ENCODE results near the gene NUP93.
"Not testable (repeated sequence)": the region's sequence is repeated elsewhere in the genome, so short reads cannot be mapped to it uniquely, and the experiment has no call there.

The NUP93 gene

DNA sequence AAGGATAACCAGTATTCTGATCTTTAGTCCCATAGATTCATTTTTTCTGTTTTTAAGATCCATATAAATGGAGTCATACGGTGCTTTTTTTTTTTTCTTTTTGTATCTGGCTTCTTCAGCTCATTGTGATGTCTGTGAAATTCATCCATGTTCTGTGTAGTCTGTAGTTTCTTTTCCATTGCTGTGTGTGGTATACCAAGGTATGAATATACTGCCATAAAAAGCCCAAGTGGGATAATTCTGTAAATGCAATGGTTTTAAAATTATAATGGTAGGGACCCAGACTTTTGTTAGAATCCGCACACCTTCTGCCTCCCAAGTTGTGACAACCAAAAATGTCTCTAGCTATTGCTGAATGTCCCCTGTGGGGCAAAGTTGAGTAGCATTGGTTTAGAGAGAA, 7.6 kb downstream of the NUP93 start:
- Histone ChIP-seq H3K36me3 (ENCODE audit: control insufficient read depth in 2 of 2, insufficient read depth in 1 of 2, low read length in 2 of 2) (no peaks in the 10 kb centered on the region), H3K4me1 (ENCODE audit: control insufficient read depth, insufficient read depth, low read length) (peaks cover 6% of the 10 kb centered on the region), H3K4me3 (ENCODE audit: low read depth, low read length) (no peak overlapping the region), H3K27ac (ENCODE audit: extremely low read depth, low read depth, low read length) (no peak overlapping the region), H3K9me3 (ENCODE audit: control insufficient read depth, insufficient read depth, low read depth, low read length) (no peaks in the 10 kb centered on the region)
- TF ChIP-seq KLF9 (tag by site-specific recombination; IDR thresholded peaks at IDR 0.05; ENCODE audit: low read depth) (no peak), ZNF530 (tag by site-specific recombination; IDR thresholded peaks at IDR 0.05; ENCODE audit: low read depth) (no peak), ZNF660 (tag by site-specific recombination; IDR thresholded peaks at IDR 0.05) (no peak), KLF8 (tag by site-specific recombination; IDR thresholded peaks at IDR 0.05) (no peak), RBAK (tag by site-specific recombination; IDR thresholded peaks at IDR 0.05) (no peak), ZNF621 (tag by site-specific recombination; IDR thresholded peaks at IDR 0.05) (no peak), WT1 (tag by site-specific recombination; IDR thresholded peaks at IDR 0.05) (no peak), ZNF146 (tag by site-specific recombination; IDR thresholded peaks at IDR 0.05) (no peak), ZNF404 (tag by site-specific recombination; IDR thresholded peaks at IDR 0.05) (no peak), ZNF791 (tag by site-specific recombination; IDR thresholded peaks at IDR 0.05) (no peak)
- TF ChIP-seq, protein P1, sequence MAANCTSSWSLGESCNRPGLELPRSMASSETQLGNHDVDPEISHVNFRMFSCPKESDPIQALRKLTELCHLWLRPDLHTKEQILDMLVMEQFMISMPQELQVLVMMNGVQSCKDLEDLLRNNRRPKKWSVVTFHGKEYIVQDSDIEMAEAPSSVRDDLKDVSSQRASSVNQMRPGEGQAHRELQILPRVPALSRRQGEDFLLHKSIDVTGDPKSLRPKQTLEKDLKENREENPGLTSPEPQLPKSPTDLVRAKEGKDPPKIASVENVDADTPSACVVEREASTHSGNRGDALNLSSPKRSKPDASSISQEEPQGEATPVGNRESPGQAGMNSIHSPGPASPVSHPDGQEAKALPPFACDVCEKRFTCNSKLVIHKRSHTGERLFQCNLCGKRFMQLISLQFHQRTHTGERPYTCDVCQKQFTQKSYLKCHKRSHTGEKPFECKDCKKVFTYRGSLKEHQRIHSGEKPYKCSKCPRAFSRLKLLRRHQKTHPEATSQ (tag by site-specific recombination; IDR thresholded peaks at IDR 0.05) = no peak
- TF ChIP-seq, protein P2, sequence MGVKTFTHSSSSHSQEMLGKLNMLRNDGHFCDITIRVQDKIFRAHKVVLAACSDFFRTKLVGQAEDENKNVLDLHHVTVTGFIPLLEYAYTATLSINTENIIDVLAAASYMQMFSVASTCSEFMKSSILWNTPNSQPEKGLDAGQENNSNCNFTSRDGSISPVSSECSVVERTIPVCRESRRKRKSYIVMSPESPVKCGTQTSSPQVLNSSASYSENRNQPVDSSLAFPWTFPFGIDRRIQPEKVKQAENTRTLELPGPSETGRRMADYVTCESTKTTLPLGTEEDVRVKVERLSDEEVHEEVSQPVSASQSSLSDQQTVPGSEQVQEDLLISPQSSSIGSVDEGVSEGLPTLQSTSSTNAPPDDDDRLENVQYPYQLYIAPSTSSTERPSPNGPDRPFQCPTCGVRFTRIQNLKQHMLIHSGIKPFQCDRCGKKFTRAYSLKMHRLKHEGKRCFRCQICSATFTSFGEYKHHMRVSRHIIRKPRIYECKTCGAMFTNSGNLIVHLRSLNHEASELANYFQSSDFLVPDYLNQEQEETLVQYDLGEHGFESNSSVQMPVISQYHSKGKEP (tag by site-specific recombination; IDR thresholded peaks at IDR 0.05) = no peak
- TF ChIP-seq, protein P3, sequence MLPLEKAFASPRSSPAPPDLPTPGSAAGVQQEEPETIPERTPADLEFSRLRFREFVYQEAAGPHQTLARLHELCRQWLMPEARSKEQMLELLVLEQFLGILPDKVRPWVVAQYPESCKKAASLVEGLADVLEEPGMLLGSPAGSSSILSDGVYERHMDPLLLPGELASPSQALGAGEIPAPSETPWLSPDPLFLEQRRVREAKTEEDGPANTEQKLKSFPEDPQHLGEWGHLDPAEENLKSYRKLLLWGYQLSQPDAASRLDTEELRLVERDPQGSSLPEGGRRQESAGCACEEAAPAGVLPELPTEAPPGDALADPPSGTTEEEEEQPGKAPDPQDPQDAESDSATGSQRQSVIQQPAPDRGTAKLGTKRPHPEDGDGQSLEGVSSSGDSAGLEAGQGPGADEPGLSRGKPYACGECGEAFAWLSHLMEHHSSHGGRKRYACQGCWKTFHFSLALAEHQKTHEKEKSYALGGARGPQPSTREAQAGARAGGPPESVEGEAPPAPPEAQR (tag by site-specific recombination; IDR thresholded peaks at IDR 0.05) = no peak
- POLR2A ChIA-PET = no interaction called here
- CTCF ChIA-PET = interaction anchor here (0.6 to 1.0 kb wide), 5 partner anchors 9 to 1068 kb away, joined by 3 read pairs; no protein-coding TSS in a partner anchor

DNA sequence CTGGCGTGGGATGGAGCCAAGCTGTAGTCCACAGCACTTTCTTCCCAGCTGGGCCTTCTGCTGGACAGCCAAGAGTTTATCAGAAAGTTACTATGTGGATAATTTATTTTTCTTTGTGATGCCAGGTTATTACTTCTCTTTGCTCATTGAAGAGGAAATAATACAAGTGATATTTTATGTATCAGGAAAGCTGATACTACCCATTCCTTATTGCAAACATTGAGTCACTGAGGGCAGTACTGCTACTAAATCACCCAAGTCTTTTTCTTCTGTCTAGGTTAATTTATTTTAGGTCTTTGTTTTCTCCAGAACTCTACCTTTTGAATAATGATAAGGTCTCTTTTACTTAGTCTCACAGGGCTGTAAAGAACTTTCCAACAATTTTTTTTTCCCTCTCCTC, 8.3 kb downstream of the NUP93 start:
- H3K9me3 ChIP-seq (ENCODE audit: control insufficient read depth, insufficient read depth, low read depth, low read length) = no peaks in the 10 kb centered on the region
- H3K36me3 ChIP-seq (ENCODE audit: control insufficient read depth in 2 of 2, insufficient read depth in 1 of 2, low read length in 2 of 2) = no peaks in the 10 kb centered on the region
- CTCF ChIA-PET = interaction anchor here (0.7 kb wide), 1 partner anchor 219 kb away, joined by 3 read pairs; no protein-coding TSS in a partner anchor
- POLR2A ChIA-PET = no interaction called here
- no peak overlapping the region for H3K27ac ChIP-seq (ENCODE audit: extremely low read depth, low read depth, low read length)
- H3K4me1 ChIP-seq (ENCODE audit: control insufficient read depth, insufficient read depth, low read length) = peaks cover 6% of the 10 kb centered on the region
- TF ChIP-seq, protein P4, sequence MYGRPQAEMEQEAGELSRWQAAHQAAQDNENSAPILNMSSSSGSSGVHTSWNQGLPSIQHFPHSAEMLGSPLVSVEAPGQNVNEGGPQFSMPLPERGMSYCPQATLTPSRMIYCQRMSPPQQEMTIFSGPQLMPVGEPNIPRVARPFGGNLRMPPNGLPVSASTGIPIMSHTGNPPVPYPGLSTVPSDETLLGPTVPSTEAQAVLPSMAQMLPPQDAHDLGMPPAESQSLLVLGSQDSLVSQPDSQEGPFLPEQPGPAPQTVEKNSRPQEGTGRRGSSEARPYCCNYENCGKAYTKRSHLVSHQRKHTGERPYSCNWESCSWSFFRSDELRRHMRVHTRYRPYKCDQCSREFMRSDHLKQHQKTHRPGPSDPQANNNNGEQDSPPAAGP (tag by site-specific recombination; IDR thresholded peaks at IDR 0.05) = no peak
- TF ChIP-seq IKZF3 (tag by site-specific recombination; IDR thresholded peaks at IDR 0.05) = 0 out of 2 replicates have a peak, but pooled peaks have one; percentile 18
- TF ChIP-seq, protein P5, sequence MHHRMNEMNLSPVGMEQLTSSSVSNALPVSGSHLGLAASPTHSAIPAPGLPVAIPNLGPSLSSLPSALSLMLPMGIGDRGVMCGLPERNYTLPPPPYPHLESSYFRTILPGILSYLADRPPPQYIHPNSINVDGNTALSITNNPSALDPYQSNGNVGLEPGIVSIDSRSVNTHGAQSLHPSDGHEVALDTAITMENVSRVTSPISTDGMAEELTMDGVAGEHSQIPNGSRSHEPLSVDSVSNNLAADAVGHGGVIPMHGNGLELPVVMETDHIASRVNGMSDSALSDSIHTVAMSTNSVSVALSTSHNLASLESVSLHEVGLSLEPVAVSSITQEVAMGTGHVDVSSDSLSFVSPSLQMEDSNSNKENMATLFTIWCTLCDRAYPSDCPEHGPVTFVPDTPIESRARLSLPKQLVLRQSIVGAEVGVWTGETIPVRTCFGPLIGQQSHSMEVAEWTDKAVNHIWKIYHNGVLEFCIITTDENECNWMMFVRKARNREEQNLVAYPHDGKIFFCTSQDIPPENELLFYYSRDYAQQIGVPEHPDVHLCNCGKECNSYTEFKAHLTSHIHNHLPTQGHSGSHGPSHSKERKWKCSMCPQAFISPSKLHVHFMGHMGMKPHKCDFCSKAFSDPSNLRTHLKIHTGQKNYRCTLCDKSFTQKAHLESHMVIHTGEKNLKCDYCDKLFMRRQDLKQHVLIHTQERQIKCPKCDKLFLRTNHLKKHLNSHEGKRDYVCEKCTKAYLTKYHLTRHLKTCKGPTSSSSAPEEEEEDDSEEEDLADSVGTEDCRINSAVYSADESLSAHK (tag by site-specific recombination; IDR thresholded peaks at IDR 0.05) = no peak
- no peak overlapping the region for H3K4me3 ChIP-seq (ENCODE audit: low read depth, low read length)

DNA sequence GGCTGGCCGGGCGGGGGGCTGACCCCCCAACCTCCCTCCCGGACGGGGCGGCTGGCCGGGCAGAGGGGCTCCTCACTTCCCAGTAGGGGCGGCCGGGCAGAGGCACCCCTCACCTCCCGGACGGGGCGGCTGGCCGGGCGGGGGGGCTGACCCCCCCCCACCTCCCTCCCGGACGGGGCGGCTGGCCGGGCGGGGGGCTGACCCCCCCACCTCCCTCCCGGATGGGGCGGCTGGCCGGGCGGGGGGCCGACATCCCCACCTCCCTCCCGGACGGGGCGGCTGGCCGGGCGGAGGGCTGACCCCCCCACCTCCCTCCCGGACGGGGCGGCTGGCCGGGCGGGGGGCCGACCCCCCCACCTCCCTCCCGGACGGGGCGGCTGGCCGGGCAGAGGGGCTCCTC, 9.4 kb downstream of the NUP93 start:
- POLR2A ChIA-PET; H3K27ac ChIP-seq (ENCODE audit: extremely low read depth, low read depth, low read length); H3K4me3 ChIP-seq (ENCODE audit: low read depth, low read length); CTCF ChIA-PET; H3K36me3 ChIP-seq (ENCODE audit: control insufficient read depth in 2 of 2, insufficient read depth in 1 of 2, low read length in 2 of 2); H3K4me1 ChIP-seq (ENCODE audit: control insufficient read depth, insufficient read depth, low read length); H3K9me3 ChIP-seq (ENCODE audit: control insufficient read depth, insufficient read depth, low read depth, low read length): not testable (repeated sequence)

Data from HEK293 (cell line).